HG03571 (cell line): Measurements from ENCODE around the gene KCNIP3.
"Not testable (repeated sequence)": the region's sequence is repeated elsewhere in the genome, so short reads cannot be mapped to it uniquely, and the experiment has no call there.

Experiments used
- ATAC-seq: cut with Tn5 transposase; IDR thresholded peaks from one replicate; pipeline ENCODE4 v1.9.1; 2021; ENCODE audit not compliant: unreplicated experiment

Gene KCNIP3

DNA sequence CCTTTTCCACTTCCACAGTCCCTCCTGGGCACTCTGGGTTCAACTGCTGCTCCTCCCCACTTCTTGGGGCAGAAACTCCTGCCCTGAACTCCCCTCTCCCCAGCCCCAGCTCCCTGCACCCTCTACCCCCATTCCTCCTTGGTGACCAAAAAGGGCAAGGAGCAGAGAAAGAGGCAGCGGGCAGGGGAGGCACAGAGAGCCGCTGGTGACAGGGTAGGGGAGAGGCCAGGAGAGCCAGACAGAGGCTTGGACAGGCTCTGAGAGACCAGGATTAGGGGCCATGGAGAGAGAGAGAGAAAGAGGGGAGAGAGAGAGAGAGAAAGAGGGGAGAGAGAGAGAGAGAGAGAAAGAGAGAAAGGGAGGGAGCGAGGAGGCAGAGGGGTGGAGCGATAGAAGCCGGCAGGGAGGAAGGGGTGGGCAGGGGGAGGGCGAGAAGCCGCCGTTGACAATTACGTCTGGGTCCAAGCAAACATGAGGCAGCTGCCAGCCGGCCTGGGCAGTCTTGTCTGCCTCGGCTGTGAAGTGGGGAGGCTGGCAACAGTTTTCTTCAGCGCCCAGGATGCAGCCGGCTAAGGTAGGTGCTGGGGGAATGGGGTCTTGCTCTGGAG is at the start of gene KCNIP3:
Gene KCNIP3 (plus strand): TSS at position 468 of the 608 bp plus-strand sequence. CDS start 92 bp downstream, at position 560.
- ATAC-seq, result no peak

DNA sequence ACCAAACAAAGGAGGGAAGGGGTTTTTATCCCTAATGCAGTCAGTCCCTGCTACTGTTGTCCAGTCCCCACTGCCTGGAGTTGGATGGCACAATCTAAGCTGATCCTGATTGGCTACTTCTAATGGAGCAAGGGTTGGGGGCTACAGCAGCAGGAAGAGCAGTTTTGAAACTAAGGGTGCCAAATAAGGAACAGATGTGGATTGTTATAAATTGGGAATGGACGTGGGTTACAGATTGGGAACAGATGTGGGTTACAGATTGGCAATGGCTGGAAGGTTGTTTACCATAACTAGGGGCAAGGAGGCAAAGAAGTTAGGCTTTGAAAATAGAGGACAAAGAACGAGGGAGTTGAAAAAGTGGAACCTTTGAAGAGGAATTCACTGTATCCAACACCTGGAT is 38.9 kb upstream of the KCNIP3 start:
- no peak for ATAC-seq

DNA sequence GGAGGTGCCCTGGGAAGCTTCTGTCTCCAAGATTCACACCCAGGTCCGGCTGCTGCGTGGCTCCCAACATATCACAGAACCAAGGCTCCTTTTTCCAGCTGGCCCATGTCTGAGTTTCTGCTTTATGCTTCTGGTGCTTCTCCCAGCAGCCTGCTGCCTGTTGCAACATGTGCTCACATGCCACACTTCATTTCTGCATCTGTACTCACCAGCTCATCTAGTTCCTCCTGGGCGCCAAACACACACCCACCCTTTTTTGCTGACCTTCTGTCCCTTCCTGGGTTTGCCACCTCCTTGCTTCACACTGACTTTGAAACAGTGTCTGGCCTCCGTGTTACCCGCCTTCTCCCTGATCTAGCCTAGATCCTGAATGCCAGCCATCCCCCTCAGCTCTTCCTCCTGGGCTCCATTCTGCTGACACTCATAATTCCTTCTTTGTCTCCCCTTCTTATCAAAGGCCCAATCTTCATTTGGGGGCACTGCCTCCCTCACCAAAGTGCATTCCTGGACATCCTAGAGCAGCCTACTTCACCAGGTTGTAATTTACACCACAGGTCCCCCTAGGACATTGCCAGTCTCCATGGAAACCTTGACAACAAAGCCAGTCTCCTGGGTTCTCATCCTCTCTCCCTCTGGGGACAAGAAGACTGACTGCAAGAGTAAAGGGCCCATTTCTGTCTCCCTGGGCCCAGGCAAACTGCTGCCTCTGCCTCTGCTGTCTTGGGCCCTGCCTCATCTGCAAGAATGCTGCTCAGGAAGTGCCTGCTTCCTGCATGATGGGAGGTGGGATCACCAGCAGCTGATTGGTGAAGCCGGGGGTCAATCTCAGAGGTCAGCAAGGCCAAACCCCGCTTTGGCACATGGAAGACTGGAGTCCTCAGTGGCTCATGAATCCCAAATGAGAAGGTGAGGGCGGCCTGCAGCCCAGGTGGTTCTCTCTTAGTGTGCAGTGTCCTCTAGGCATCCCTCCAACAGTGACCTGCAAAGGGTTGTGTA is 36.8 kb upstream of the KCNIP3 start:
- no peak for ATAC-seq

DNA sequence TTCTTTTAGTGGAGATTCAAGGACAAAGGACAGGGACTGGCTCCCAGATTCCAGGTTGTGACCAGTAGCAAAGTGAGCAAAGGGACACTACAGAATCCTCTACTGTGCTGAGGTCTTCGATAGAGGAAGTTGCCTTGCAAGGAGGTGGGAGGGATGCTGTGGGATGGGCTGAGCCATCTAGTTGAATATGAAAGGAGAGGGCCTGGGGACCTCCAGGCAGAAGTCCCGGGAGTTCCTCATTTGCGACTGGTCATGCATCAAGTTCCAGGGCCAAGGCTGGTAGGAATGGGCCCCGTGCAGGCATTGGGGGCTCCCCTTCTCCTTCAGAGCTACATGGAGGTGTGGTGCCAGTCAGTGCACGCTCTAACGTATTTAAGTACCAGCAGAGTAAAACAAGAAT is 35.5 kb upstream of the KCNIP3 start:
- ATAC-seq, result no peak

DNA sequence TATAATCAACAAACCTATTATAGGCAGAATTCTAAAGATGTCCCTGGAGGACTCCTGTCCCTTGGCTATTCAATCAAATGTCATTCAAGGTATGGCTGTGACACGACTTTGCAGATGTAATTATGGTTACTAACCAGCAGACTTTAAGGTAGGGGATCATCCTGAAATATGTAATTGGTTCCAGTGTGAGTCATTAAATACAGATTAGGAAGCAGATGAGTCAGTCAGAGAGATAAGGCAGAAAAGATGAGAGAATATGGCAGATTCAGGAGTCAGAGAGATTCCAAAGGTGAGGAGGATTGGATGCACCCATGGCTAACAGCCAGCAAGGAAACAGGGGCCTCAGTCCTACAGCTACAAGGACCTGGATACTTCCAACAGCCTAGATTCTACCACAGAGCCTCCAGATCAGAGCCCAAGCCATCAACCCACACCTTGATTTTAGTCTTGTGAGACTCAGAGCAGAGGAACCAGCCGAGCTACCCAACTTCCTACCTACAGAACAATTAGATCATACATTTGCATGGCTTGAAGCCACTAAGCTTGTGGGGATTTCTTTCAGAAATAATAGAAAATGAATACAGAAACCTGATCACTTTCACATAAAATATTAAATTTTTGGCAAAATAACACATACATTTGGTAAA is 34.1 kb upstream of the KCNIP3 start:
- no peak for ATAC-seq

DNA sequence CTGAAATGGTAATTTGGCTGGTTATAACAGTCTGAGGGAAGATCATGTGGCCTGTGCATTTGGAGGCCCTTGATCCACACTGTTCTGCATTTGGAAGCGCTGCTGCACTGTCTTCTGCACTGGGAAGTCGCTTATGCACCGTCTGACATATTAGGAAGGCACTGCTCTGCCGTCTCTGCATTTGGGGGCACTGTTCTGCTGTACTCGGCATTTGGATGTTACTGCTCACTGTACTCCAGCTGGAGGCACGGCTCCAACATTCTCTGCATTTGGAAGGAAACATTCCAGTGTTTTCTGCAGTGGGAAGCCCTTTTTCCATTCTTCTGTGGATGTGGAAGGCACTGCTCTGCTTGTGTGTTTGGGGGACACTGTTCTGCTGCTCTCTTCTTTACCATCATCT is 32.5 kb upstream of the KCNIP3 start:
- ATAC-seq, result no peak

DNA sequence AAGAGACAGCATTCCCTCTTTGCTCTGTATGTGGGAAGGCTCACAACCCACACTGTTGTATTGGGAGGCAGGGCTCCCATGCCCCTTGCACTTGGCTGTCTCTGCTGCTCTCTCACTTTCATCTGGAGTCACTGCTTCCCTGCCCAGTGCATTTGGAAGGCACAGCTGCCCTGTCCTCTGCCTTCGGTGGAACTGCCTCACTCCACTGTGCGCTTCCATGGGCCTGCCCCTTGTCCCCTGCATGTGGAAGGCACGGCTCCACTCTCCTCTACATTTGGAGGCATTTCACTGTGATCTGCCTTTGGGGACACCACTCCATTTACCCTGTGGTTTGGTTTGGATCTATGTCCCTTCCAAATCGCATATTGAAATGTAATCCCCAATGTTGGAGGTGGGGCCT is 32.0 kb upstream of the KCNIP3 start:
- no peak for ATAC-seq

DNA sequence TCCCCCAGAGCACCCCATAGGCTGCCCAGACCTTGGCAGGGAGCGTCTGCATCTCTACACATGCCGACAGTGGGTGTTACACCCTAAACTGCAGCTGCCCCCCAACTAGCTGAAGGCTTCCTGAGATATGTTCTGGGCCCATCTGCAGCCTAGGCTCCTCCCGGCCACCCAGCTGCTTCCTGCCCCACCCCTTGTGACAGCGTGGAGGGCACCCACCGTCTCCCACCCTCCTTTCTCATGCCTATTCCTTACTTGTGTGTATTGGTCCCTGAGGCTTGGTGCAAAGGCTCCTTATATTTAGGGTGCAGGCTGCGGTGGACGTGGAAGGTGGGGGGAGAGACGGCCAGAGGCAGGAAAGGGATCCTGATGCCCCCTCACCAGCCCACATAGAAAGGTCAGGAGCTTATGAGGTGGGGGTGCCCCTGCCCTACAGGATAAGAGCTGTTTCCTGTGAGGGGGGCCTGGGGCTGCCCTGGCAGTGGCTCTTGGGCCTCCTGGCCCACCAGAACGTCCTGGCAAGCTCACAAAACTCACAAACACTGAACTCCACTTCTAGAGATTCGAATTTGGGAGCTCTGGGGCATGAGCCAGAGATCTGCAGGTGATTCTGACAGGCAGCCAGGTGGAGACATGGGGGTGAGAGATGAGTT is 30.2 kb upstream of the KCNIP3 start:
- ATAC-seq, result no peak

DNA sequence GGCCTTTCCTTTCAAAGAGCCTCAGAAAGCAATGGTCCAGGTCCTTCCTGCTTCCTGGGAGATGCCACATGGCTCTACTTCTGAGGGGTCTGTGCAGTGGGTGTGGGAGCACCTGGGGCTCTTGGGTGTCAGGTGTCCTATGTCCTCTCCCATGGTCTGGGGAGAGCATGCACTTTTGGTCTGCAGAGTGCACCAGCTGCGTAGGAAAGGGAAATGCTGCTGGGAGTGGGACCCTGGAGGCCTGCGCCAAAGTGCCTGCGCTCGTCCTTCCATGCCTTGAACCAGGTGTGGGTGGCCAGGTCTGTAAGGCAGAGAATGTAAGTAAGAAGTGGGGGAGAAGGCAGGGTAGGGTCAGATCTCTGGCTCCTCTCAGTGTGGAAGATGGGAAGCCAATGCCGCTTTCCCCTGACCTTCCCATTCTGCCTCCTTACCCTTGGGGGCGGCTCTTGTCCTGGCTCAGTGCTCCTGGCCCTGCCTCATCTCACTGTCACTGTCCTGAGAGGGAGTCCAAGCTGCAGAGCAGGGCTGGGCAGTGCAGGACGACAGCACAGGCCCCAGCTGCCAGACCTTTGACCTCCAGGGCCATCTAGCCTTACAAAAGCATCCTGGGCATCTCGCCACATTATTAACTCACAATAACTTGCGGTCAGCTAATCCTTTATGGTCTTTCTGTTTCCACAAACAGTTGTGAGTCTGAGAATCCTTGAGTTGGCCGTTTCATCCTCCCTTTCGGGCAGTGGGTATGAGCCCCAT is 29.5 kb upstream of the KCNIP3 start:
- no peak for ATAC-seq

DNA sequence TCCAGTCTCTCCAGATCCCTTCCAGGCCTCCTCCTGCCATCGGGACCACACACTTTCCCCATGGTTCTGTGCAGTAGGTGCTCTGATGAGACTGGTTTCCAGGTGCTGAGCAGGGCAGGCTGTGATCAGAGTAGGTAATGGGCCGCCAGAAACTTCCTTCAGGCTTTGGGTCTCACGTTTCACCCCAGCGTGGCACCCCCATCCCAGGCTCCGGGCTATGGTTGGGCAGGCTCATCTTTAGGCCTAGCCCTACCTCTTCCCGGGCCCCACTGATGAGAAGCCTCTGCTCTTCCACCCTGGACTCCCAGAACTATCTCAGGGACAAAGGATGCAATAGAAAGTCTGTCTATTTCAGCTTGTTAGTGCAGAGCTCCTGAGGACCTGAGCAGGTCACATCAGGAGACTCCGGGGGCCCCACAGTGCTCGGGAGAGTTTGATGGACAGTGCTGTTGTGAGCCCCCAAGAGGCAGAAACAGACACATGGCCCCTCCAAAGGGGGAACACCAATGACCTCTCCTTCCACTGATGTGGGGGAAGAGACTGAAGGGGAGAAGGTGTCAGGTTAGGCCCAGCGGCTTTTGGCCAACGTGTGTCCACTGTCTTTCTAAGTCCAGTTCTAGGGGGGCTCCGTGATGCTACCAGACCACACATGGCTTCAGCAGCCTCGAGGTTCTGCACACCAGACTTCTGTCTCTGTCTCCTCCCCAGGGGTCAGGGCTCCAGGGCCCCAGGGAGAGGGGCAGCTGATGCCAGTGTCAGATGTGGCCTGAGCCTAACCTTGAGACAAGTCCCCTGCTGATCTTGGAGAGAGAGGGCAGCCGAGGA is 28.7 kb upstream of the KCNIP3 start:
- no peak for ATAC-seq

DNA sequence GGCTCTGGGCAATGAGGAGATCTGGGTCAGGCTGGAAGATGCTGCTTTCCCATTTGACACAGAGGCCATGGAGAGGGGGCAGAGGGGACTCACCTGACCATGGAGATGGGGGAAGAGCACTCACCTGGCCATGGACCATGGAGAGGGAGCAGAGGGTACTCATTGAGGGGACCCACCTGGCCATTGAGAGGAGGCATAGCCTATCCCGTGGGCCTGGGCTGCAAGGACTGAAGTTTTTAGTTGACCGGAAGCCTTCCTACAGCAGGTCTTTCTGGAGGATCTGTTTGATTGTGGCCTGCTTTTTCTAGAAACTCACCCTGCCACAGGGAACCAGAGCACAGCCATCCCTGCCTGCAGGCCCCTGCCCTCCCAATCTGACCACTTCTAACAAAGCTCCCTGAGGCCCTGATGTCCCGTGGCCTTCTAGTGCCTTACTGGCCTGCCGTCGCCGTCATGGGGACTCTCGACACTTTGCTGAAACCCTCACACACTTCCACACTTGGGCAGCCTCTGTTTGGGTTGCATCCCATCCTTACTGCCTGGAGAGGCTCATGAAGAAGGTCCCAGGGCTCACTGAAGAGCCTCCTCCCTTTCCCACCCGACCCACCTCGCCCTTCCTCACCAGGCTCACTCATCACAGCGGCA is 28.0 kb upstream of the KCNIP3 start:
- ATAC-seq, result no peak

DNA sequence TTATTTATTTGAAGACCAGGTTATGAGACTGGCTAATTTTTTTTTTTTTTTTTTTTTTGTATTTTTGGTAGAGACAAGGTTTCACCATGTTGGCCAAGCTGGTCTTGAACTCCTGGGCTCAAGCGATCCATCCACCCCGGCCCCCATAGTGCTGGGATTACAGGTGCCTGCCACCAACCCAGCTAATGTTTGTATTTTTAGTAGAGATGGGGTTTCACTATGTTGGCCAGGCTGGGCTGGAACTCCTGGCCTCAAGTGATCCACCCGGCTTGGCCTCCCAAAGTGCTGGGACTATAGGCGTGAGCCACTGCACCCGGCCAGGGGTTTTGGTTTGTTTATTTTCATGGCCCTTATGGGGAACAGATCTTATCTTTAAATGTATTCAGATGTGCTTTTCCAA is 27.4 kb upstream of the KCNIP3 start:
- not testable (repeated sequence) for ATAC-seq

DNA sequence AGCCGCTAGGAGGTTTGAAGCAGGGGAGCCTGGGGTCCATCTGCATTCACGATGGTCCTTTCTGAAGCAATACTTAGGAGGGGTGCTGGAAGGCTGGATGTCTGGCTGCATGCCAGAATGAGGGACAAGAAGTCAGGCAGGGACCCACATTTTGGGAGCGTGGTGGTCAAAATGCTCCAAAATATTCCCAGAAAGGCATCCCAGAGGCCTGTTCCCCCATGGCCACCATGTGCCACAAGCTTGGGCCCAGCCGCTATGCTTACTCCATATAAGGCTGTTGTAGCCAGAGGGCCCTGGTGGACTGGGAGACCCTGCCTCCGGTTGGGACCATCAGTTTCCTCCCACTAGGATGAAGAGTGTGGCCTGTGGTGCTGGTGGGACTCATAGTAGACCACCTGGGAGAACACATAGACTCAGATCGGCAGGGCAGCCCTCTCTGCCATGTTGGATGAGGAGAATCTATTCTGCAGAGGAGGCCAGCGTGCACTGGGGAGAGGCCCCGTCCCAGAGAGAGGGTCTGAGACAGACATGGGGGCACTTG is 26.5 kb upstream of the KCNIP3 start:
- ATAC-seq, result no peak

DNA sequence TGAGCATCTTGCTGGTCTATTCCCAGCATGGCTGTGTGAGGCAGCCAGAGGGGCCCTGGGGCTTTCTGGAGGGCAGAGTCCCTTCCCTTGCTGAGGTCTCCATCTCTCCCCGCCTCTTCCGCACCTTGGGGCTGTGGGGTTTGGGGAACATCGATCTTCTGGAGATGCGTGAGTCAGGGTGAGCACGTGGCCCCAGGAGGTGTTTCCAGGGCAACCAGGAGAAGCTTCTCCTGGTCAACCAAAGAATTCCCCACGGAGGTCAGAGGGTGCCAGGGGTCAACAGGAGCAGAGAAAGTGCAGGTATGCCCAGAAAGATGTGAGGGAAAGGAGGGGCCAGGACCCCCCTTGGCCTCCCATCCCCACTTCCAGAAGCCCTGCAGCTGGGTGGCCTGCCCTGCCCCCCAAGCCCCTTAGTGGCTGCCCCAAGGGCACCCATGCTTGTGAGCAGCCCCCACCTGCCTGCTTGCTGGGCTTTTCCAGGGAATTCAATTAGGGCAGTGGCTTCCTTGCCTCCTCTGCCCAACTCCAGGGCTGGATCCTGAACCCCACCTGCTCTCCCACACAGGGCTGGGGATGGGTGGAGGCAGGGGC is 25.7 kb upstream of the KCNIP3 start:
- no peak for ATAC-seq

DNA sequence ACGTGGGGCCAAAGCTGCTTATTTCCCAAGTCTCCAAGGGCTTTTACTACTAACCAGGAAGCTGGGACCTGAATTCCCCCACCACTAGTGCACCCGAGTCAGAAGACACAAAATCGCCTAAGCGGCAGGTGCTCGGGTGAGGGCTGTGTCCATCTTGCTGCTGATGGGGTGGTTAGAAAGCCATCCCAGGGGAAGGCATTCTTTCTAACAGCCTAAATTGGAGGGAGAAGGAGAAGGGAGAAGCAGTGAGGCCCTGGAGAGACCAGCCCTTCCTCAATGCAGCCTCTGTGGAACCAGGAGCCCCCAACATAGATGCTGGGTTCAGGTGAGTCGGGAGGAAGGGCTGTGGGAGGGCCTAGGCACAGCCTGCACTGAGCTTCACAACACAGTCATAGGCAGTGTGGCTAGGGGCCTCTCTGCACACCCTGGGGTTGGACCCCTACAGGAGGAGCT is 24.8 kb upstream of the KCNIP3 start:
- ATAC-seq, result no peak

DNA sequence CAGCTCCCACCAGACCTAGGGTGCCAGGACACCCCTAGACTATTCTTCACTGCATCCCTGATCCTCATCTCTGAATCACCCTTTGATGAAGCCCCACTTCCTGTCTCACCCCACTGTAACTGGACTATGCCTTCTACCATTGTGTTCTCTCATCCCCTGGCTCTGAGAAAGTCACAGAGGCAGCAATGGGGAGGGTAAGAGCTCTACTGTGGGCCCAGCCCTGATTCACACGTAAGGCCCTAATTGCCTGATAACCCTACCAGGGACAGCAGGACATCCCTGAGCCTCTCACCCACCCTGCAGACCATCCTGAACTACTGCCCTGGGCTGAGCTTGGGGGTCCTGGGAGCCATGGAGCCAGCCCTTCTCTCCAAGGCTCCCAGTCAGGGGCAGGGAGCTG is 24.4 kb upstream of the KCNIP3 start:
- ATAC-seq, result no peak

DNA sequence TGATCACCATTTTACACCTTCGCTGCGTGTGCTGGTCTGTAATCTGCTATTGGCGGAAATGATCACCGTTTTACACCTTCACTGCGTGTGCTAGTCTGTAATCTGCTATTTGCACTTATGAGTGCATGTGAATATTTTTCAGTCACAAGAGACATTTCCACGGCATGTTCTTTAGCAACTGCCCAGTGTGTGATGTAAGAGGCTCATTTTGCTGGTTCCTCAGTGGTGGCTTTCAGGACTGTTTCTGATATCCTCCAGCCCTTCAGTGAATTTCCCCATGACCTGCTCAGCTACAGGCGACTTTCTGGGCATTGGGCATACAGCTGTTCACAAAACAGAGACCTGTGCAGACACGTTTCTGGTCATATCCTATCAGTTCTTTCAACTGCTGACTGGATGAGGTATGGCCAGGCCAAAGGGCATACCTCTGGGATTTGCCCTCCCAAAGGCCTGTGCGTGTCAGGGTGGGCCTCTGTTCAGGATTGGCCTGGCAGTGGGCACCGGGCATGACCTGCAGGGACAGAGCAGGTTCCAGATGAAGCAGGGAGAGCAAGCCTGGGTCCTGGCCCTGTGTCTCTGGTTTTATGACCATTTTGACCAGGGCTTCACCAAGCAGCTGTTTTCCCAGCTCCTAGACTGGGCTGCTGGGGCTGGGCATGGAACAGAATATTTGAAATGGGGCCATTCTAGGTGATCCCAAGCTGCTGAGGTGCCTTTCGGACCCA is 23.4 kb upstream of the KCNIP3 start:
- no peak for ATAC-seq
